Colonic mucosa (tissue), 4 donors: Measurements from ENCODE around the gene PYGL. TPM values are rescaled to one million over a fixed set of nuclear protein-coding genes. Genes with fewer than 3 reads are reported as not detected.
A peak's percentile ranks its signal among the peaks of the same experiment; 100 is the strongest.

Experiments used
- DNase-seq: peaks from one replicate; pipeline ENCODE4 v3.0.0-alpha.2; 2020
- H3K27ac ChIP-seq: fragments of 200-600 bp; one replicate; pipeline ENCODE4 v1.8.0; 2021
- H3K27me3 ChIP-seq: fragments of 200-600 bp; one replicate; pipeline ENCODE4 v1.8.0; 2021
- H3K36me3 ChIP-seq: fragments of 200-600 bp; one replicate; pipeline ENCODE4 v1.8.0; 2021
- H3K4me1 ChIP-seq: fragments of 200-600 bp; one replicate; pipeline ENCODE4 v1.8.0; 2021; ENCODE audit warnings: mild to moderate bottlenecking
- H3K4me3 ChIP-seq: fragments of 200-600 bp; one replicate; pipeline ENCODE4 v1.8.0; 2021
- H3K9ac ChIP-seq, 2 donors: one replicate each; pipeline ENCODE4 v1.7.0; 2013; ENCODE audit warnings: control low read depth in 2 of 2, low read depth in 2 of 2, low read length in 2 of 2
- H3K9me3 ChIP-seq: fragments of 200-600 bp; one replicate; pipeline ENCODE4 v1.8.0; 2021
- CTCF ChIP-seq: fragments of 200-600 bp; IDR thresholded peaks from one replicate; pipeline ENCODE4 v1.8.0; 2022; ENCODE audit warnings: antibody characterized with exemption, mild to moderate bottlenecking
- intact Hi-C: fragments of 100-400 bp; cut with DNase I; formaldehyde crosslinking; loops from one replicate; pipeline ENCODE4 v1.14.1; 2022
- total RNA-seq, 2 donors: library from RNA; stranded (reverse); fragmentation: NEBNext Ultra II Directional in 1 of 2; extraction: Animal tissue kit (Norgen Biotek cat#: 25700) in 1 of 2; gene quantifications; one replicate each; pipeline ENCODE4 v1.2.1, GENCODE V29; 2021
- donor health status: healthy.
- donor health status: DM: no; HTN: no; CAD: no.
- donor health status: DM: no; HTN: no; CAD: no.

Gene PYGL
- total RNA-seq, 2 donors from 2014 or later: 33.0 to 54.2 TPM

- DNase-seq: no peak
- TF ChIP-seq CTCF: no peak
- Histone ChIP-seq H3K4me3 (no peak overlapping the region), H3K9me3 (no peaks in the 10 kb centered on the region), H3K9ac (no peak overlapping the region), H3K36me3 (no peaks in the 10 kb centered on the region), H3K4me1 (no peaks in the 10 kb centered on the region), H3K27ac (no peak overlapping the region), H3K27me3 (no peaks in the 10 kb centered on the region)
- intact Hi-C loops: loop anchor here (5.0 kb wide), 1 partner anchor 271 kb away; no protein-coding TSS in a partner anchor
Observed at GRCh38 chr14:50951032-50951431, 6.7 kb upstream of the PYGL start.

DNA sequence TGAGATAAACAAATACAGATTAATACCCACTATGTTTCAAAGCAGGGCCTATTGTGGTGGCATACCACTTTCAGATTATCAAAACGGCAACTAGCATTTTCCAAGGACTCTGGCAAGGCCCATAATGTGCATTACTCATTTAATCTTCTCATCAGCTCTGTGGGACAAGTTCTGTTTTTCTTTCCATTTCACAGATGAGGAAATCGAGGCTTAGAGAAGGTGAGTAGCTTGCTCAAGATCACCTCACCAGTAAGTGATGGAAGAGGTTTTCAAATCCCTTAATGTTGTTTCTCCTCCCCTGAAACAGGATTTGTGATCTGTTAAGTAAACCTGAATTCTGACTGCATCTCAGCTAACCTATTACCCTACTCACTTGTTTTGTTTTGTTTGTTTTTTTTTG is 3.9 kb upstream of the PYGL start:
- Histone ChIP-seq H3K4me1 (peaks cover 4% of the 10 kb centered on the region), H3K36me3 (no peaks in the 10 kb centered on the region), H3K4me3 (no peak overlapping the region), H3K9ac (no peak overlapping the region), H3K27ac (no peak overlapping the region), H3K27me3 (no peaks in the 10 kb centered on the region), H3K9me3 (no peaks in the 10 kb centered on the region)
- DNase-seq: no peak
- intact Hi-C loops: no loop called here
- no peak for TF ChIP-seq CTCF

GRCh38 chr14:50947446-50947845 is 3.2 kb upstream of the PYGL start:
- H3K4me1 ChIP-seq: peaks cover 4% of the 10 kb centered on the region
- intact Hi-C loops: no loop called here
- no peak overlapping the region for H3K27ac ChIP-seq
- H3K4me3 ChIP-seq: no peak overlapping the region
- no peaks in the 10 kb centered on the region for H3K9me3 ChIP-seq
- no peak overlapping the region for H3K9ac ChIP-seq
- no peaks in the 10 kb centered on the region for H3K27me3 ChIP-seq
- no peak for DNase-seq
- H3K36me3 ChIP-seq: no peaks in the 10 kb centered on the region
- TF ChIP-seq CTCF: no peak

DNA sequence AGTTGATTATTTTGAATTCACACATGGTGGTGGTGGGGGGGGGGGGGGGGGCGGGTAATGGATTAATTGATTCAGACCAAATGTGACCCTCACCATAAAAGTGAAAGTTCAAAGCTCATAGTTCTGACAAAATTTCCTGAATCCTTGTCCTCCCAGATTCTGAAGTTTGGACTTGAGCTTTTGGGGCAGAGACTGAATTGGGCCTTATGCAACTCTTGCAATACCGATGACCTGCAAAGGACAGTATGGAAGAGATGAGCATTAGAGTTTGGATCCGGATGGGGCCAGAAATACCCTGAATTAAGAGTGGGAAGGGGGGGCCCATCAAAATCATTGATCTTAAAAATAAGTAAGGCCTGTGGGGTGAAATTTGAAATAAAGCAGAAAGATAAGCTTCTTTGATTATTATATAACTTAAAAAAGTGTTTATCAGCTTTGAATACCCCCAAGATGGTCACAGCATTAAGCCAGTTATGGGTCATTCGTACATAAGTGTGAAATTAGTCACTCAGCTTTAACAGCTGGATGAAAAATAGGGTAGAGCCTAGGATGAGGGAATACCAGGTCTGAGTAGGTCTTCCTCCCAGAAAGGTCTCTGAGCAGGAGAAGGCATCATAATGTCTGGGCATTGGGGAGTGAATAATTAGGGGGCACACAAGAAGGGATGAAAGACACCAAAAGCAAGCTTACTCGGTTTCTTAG is 2.1 kb upstream of the PYGL start:
- DNase-seq: no peak
- TF ChIP-seq CTCF: no peak
- Histone ChIP-seq H3K27me3 (no peaks in the 10 kb centered on the region), H3K9ac (no peak overlapping the region), H3K4me1 (peaks cover 4% of the 10 kb centered on the region), H3K36me3 (no peaks in the 10 kb centered on the region), H3K27ac (no peak overlapping the region), H3K9me3 (no peaks in the 10 kb centered on the region), H3K4me3 (no peak overlapping the region)
- intact Hi-C loops: no loop called here

DNA sequence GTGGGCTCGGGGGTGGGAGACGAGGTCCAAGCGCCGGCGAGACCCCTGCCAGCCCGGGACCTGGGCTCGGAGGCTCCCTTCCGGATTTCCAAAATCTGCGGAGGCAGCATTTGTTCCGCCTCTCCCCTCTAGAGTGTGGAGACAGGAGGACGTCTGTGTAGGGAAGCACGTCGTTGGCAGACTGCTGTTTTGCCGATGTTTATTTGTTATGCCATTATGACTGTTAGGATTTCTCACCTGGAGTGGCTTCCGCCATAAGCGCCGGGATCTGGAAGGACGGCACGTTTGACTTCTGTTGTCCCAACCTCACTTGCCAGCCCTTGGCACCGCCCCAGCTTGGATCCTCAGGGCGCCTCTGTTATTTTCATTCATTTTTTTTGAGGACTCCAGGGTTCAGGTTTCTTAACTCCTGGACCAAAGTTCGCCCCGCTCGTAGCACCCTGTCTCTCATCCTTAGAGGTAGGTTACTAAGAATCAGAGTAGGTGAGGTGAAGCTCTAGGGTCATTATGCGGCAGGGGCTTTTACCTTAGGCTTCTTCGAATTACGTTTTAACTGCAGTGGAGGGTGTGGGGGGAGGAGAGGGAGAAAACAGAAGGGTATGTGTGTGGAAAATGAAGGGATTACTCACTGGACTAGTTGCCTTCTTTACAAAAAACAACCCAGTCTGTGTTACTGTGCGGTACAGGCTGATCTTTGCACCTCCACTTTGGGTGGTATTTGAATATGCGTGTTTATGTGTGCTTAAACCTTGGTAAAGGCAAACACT is 547 bp upstream of the PYGL start:
- no peaks in the 10 kb centered on the region for H3K9me3 ChIP-seq
- intact Hi-C loops: no loop called here
- peak; percentile 75 for DNase-seq
- no peaks in the 10 kb centered on the region for H3K27me3 ChIP-seq
- peak overlapping the region; percentile 80 for H3K4me3 ChIP-seq
- H3K36me3 ChIP-seq: no peaks in the 10 kb centered on the region
- H3K9ac ChIP-seq: peak overlapping the region; percentile 42 to 82
- H3K4me1 ChIP-seq: peaks cover 4% of the 10 kb centered on the region
- H3K27ac ChIP-seq: peak overlapping the region; percentile 85
- TF ChIP-seq CTCF: no peak
